ENCODE measurements around the gene SGCE. TPM values are rescaled to one million over a fixed set of nuclear protein-coding genes. Genes with fewer than 3 reads are reported as not detected.

SGCE gene
- total RNA-seq, 4 donors from 2014 or later = 72.3 to 108 (median 85.8) TPM

GRCh38 chr7:94676431-94676830 is 20.5 kb upstream of the SGCE start:
- H3K36me3 ChIP-seq = no peaks in the 10 kb centered on the region
- no peak for TF ChIP-seq POLR2A (IDR thresholded peaks at IDR 0.05)
- TF ChIP-seq, protein P1, sequence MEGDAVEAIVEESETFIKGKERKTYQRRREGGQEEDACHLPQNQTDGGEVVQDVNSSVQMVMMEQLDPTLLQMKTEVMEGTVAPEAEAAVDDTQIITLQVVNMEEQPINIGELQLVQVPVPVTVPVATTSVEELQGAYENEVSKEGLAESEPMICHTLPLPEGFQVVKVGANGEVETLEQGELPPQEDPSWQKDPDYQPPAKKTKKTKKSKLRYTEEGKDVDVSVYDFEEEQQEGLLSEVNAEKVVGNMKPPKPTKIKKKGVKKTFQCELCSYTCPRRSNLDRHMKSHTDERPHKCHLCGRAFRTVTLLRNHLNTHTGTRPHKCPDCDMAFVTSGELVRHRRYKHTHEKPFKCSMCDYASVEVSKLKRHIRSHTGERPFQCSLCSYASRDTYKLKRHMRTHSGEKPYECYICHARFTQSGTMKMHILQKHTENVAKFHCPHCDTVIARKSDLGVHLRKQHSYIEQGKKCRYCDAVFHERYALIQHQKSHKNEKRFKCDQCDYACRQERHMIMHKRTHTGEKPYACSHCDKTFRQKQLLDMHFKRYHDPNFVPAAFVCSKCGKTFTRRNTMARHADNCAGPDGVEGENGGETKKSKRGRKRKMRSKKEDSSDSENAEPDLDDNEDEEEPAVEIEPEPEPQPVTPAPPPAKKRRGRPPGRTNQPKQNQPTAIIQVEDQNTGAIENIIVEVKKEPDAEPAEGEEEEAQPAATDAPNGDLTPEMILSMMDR (IDR thresholded peaks at IDR 0.05) = no peak
- H3K27ac ChIP-seq = no peak overlapping the region
- no peak overlapping the region for H3K4me3 ChIP-seq (replicated peaks in 1 of 3)
- no peaks in the 10 kb centered on the region for H3K4me1 ChIP-seq
- no peaks in the 10 kb centered on the region for H3K27me3 ChIP-seq
- H3K9me3 ChIP-seq = no peaks in the 10 kb centered on the region
- DNase-seq = no peak
- 85 to 88% methylated on average over 3 of the region's 3 CpGs for WGBS, 2 donors
- intact Hi-C loops (cut with DNase I) = no loop called here

GRCh38 chr7:94675356-94675755 is 19.4 kb upstream of the SGCE start:
- no peak overlapping the region for H3K4me3 ChIP-seq (replicated peaks in 1 of 3)
- intact Hi-C loops (cut with DNase I) = no loop called here
- no peaks in the 10 kb centered on the region for H3K9me3 ChIP-seq
- TF ChIP-seq, protein P1 (IDR thresholded peaks at IDR 0.05) = no peak
- TF ChIP-seq POLR2A (IDR thresholded peaks at IDR 0.05) = no peak
- 97 to 98% methylated on average over 8 of the region's 8 CpGs for WGBS, 2 donors
- H3K4me1 ChIP-seq = no peaks in the 10 kb centered on the region
- no peaks in the 10 kb centered on the region for H3K27me3 ChIP-seq
- DNase-seq = no peak
- H3K36me3 ChIP-seq = no peaks in the 10 kb centered on the region
- H3K27ac ChIP-seq = no peak overlapping the region

DNA sequence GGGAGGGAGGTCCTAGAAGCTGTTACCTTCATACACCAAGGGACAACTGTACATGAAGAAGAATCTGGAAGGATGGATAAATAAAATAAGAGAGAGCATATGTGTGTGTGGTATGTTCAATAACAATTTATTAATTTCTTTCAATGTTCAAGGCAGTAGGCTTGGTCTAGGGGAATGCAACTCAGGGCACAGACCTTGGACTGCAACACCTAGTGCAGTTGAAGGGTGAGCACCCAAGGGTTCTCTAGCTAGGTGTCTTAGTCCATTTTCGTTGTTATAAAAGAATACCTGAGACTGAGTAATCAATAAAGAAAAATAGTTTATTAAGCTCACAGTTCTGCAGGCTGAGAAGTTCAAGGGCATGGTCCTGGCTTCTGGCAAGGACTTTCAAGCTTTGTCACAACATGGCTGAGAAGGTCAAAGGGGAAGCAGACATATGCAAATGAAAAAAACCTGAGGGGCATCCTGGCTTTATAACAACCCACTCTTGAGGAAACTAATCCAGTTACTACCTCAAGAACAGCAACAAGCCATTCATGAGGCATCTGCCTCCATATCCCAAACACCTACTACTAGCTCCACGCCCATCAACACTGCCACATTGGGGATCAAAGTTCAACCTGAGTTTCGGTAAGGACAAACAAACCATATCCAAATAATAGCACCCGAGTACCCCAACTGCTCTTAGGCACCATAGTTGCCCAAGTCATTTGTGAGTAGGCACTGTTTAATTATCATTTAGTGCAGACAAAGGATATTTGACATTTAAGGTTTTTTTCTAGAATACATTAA is 15.7 kb upstream of the SGCE start:
- no peaks in the 10 kb centered on the region for H3K4me1 ChIP-seq
- TF ChIP-seq, protein P1 (IDR thresholded peaks at IDR 0.05) = no peak
- no peak for TF ChIP-seq POLR2A (IDR thresholded peaks at IDR 0.05)
- no peak overlapping the region for H3K27ac ChIP-seq
- intact Hi-C loops (cut with DNase I) = no loop called here
- H3K27me3 ChIP-seq = no peaks in the 10 kb centered on the region
- 79 to 94% methylated on average over 4 of the region's 4 CpGs for WGBS, 2 donors
- no peaks in the 10 kb centered on the region for H3K36me3 ChIP-seq
- H3K9me3 ChIP-seq = no peaks in the 10 kb centered on the region
- no peak overlapping the region for H3K4me3 ChIP-seq (replicated peaks in 1 of 3)
- DNase-seq = no peak

DNA sequence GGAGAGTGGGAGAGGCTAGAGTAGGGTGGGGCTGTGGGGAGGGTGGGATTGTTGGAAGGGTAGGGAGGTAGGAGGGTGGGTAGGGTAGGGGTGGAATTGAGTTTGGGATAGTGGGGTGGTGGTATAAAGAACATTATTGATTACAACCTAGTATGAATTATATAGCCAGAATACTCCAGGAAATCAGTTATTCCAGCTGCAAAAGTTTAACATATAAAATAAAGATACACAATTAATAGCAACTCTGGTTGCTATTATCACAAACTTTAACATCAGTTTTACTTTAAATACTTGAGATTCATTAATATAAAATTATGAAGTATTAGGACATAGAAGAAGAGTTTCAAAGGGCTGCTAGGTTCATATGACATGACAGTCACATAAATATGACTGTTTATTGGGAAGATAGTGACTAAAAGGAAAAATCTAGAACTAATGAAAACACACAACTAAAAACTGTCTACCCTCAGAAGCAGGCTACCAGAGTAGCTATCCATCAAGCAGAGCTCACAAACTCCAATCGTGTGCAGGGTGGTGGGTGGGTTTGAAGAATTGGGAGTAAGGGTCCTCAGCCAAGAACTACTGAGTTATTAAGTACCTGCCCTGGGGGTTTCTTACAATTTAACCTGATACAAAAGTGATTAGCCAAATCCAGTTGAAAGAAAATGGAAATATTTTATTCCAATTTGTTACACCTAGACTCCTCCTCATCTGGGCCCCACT is 14.0 kb upstream of the SGCE start:
- Histone ChIP-seq H3K4me3 (replicated peaks in 1 of 3) (no peak overlapping the region), H3K36me3 (no peaks in the 10 kb centered on the region), H3K27ac (no peak overlapping the region), H3K4me1 (no peaks in the 10 kb centered on the region), H3K27me3 (no peaks in the 10 kb centered on the region), H3K9me3 (no peaks in the 10 kb centered on the region)
- intact Hi-C loops (cut with DNase I) = no loop called here
- WGBS, 2 donors = 74 to 95% methylated on average over 1 of the region's 1 CpG
- TF ChIP-seq, protein P1 (IDR thresholded peaks at IDR 0.05) = no peak
- no peak for TF ChIP-seq POLR2A (IDR thresholded peaks at IDR 0.05)
- DNase-seq = no peak
